C4-2B (cell line): ENCODE measurements around the gene CERKL.

ENCODE experiments used
- ZFX ChIP-seq: fragments of 450-650 bp; IDR thresholded peaks from 2 replicates; pipeline ENCODE4 v1.6.1; 2017
- TF ChIP-seq, protein P1 (sequence below): fragments of 450-650 bp; conservative IDR thresholded peaks from 2 replicates; pipeline ENCODE4 v1.5.1; 2017; ENCODE audit warnings: mild to moderate bottlenecking

DNA sequence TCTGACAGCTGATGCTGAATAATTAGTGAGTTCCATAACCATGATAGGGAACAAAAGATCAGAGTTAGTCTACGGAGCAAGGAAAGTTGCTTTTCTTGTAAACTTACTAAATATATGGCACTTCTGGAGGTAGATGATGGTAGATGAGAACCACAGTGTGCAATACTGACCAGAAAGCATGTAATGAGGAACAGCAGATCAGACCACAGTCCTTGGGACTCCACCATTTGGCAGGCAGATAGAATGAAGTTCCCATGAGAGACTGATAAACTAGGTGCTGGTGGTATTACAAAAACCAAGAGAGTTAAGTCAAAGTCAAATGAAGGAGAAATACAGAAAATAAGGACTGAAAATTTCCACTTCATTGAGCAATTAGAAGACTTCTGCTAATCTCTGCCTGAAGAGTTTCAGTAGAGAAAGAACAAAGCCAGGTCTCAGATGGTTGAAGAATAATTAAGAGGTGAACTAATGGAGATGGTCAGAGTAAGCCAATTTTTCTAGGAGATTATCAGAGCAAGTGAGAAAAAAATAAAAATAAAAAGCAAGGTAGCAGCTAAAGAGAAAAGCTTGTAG, 10.4 kb downstream of the CERKL start:
- TF ChIP-seq, protein P1, sequence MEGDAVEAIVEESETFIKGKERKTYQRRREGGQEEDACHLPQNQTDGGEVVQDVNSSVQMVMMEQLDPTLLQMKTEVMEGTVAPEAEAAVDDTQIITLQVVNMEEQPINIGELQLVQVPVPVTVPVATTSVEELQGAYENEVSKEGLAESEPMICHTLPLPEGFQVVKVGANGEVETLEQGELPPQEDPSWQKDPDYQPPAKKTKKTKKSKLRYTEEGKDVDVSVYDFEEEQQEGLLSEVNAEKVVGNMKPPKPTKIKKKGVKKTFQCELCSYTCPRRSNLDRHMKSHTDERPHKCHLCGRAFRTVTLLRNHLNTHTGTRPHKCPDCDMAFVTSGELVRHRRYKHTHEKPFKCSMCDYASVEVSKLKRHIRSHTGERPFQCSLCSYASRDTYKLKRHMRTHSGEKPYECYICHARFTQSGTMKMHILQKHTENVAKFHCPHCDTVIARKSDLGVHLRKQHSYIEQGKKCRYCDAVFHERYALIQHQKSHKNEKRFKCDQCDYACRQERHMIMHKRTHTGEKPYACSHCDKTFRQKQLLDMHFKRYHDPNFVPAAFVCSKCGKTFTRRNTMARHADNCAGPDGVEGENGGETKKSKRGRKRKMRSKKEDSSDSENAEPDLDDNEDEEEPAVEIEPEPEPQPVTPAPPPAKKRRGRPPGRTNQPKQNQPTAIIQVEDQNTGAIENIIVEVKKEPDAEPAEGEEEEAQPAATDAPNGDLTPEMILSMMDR: no peak
- no peak for TF ChIP-seq ZFX
